ENCODE results near the gene PTCHD1. TPM values are rescaled to one million over a fixed set of nuclear protein-coding genes. Genes with fewer than 3 reads are reported as not detected.

The PTCHD1 gene
- under 0.01 TPM in 1 of 2 replicates, not detected in the other for total RNA-seq

DNA sequence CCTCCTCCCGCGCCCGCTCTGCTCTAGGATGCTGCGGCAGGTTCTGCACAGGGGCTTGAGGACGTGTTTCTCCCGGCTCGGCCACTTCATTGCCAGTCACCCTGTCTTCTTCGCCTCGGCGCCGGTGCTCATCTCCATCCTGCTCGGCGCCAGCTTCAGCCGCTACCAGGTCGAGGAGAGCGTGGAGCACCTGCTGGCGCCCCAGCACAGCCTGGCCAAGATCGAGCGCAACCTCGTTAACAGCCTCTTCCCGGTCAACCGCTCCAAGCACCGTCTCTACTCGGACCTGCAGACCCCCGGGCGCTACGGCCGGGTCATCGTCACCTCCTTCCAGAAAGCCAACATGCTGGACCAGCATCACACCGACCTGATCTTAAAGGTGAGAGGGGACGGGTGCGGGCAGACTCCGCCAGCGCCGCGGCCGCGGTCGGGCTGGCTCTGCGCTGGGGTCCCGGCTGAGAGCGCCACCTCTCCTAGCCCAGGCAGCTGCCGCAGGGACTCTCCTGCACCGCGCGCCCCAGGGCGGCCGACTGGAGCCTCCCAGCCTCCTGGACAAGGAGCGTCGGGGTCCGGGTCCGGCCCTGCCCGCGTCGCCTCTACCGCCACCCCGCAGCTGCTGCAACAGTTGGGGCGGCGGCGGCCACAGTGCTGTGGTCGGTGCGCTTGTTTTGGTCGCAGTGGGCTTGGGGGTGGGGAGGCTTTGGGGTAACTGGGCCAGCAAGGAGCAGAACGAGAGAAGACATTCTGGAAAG is at the start of gene PTCHD1:
Gene PTCHD1, plus strand, starts transcription at position 2 of the 752 bp plus-strand sequence. Its CDS starts 27 bp downstream, at position 29.

